Medulla oblongata (tissue), 1 donor: ENCODE results near the gene ERC2.

Experiments used
- DNase-seq: peaks from one replicate; pipeline ENCODE4 v3.0.0-alpha.2; 2015; ENCODE audit errors: extremely low spot score

The ERC2 gene

DNA sequence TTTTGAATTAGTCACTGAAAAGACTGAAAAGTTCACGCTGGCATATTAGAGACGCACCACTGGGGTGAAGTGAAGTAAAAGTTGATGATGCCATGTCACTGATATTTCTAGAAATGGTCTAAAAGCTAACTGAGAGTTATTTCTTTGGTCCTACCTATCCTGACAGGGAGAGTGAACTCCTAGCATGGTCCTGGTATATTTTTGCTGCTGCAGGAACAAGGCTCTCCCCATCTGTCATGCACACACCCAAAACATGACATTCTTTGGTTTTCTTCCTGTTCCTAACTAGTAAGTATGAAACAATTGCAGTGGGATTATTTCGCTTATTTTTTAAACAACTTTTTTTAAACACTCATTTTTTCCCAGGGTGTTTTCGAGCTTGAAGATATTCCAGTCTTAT is 466.7 kb downstream of the ERC2 start:
- no peak for DNase-seq

DNA sequence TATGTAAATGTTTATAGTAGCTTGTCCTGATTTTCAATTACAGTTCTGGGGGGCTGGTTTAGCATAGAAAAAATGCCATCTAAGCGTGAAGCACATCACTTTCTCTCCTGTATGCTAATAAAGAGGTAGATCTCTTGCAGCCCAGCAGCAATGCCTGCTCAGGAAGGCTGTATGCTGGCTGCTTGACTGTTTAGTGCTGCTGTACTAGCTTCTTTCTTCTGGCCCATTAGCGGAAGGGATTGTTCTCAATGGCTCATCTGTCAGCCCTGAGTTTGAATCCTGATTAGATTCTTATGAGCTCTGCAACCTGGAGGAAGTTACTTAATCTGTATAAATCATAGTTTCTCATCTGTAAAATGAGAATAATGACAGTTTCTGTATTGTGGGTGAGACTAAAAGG is 478.9 kb downstream of the ERC2 start:
- DNase-seq = no peak

DNA sequence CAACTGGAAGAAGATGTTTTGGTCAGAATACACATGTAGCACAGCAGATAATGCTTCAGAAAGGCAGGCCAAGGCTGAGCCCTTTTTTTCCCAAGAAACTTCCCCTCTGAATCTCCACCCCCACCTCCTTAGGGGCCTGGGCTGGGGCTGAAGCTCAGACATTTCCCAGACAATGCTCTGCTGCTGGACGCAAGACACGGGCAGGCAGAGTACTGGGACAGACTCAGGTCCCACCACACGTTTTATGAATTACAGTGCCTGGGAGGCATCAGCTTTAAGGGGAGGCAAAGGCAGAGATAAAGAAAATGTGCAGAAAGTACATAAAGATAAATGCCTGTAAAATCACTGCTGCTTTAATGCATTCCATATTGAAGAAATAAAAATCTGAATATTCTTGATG is 479.4 kb downstream of the ERC2 start:
- DNase-seq = no peak

- no peak for DNase-seq
These were observed 483.6 kb downstream of the ERC2 start for GRCh38 chr3:55984626-55985025.

- DNase-seq = no peak
These were observed 489.3 kb downstream of the ERC2 start for GRCh38 chr3:55978953-55979352.

DNA sequence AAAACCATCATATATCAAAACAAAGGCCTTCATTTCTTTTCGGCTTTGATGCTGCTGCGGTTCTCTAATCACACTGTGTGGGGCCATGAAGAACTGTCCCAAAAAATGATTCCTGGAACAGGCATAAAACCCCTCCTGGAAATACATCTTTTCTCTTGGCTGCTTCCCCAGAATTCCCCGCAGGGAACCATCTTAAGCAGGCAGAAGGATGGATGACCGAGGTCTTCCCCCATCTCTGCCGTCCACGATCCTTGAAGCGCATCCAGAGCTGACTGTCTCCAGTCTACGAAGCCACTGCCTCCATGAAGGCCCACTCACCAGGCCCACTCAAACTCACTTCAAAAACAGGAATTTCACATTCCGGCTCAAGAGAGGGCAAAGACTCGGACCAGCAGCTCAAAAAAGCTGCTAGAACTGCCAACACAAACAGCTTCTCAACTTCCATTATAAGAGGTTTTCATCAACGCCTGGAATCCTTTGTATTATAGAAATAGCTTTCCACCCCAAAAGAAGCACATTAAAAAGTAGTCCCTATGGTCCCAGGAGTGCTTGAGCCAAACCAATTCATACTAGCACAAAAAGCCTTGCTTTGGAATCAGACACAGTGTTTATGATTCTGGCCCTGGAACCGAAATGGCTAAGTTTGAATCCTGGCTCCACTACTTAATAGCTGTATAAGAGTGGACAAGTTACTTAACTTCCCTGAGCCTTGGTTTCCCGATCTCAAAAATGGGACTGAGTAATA is 493.7 kb downstream of the ERC2 start:
- DNase-seq = no peak

DNA sequence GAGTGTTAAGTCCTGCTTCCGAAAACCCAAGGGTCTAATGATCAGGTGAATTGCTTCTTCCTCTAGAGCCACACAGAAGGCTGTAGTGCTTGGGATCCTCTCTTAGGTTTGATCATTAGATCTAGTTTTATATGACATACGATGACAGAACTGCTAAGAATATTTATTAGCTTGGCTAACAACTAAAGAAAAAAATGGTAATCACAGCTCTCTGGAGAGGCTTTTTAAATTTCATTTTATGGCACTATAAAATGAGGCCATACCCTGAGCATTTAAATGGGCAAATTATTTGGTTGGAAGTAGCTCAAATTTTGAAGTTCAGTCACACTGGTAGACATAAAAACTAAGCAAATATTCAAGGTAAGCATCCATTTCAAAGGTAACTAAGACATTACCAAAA is 498.6 kb downstream of the ERC2 start:
- DNase-seq = no peak

- DNase-seq = no peak
These were observed 499.9 kb downstream of the ERC2 start for GRCh38 chr3:55968331-55968730.

DNA sequence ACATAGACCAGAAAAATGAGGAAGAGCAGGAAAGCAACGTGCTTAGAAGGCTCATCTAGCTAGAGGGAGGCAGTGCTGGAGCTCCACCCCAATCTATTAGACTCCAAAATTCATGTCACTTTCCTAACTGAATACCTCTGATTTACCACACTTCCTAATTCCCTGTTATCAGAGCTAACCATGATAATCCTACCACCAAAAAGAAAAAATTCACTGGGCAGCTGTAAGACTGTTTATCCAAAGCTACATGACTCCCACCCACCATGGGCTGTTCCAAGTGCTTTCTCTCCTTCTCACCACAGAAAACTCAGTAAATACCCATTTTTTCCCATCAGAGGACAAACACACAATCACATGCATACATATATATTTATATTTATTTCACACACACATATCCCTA is 501.7 kb downstream of the ERC2 start:
- no peak for DNase-seq

- DNase-seq = no peak
These were observed 502.5 kb downstream of the ERC2 start for GRCh38 chr3:55965776-55966175.

GRCh38 chr3:55964491-55964985 is 503.7 kb downstream of the ERC2 start:
- DNase-seq = peak; percentile 12

- DNase-seq = no peak
These were observed 504.7 kb downstream of the ERC2 start for GRCh38 chr3:55963601-55964000.

GRCh38 chr3:55959471-55960080 is 508.7 kb downstream of the ERC2 start:
- no peak for DNase-seq

GRCh38 chr3:55958605-55959004 is 509.7 kb downstream of the ERC2 start:
- no peak for DNase-seq

DNA sequence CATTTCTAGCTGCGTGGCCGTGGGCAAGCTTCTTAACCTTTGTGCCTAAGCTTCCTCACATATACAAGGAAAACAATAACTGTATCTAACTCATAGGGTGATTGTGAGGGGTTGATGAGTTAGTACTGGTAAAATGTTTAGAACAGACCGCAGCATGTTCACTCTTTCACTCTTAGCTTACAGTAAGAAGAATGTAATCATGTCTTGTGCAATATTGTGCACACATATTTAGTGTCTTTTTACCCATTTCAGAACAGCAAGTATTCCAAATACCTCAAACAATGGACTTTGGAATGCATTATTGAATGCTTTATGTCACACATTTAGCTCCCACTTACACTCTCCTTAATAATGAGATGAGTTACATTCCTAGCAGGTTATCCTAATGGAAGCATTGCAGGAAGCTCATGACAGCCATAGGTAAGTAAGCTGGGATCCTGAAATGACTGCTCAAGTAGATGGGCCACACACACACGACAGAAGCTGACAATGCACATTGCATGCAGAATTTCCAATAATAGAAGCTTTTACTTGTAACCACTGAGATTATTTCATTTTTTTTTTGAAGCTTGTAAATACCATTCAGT is 512.3 kb downstream of the ERC2 start:
- no peak for DNase-seq

DNA sequence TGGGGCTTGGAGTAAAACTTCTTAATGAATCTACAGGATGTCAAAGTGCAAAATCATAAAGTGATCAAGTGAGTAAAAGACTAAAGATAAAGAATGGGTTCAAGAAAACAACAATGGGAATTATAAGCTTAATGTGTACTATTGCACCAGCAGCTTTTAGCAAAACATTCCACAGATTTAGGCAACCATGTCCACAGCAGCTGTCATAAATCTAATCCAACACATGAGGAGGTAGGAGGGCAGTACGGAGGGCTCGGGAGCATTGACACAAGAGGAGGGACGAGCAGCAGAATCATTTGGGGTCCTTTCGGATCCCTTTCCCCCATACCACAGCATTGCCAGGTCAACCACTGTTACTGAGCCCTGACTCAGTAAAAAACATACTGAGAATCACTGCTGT is 516.9 kb downstream of the ERC2 start:
- DNase-seq = no peak

- no peak for DNase-seq
These were observed 520.9 kb downstream of the ERC2 start for GRCh38 chr3:55947406-55947805.

- no peak for DNase-seq
These were observed 521.6 kb downstream of the ERC2 start for GRCh38 chr3:55946574-55947160.

DNA sequence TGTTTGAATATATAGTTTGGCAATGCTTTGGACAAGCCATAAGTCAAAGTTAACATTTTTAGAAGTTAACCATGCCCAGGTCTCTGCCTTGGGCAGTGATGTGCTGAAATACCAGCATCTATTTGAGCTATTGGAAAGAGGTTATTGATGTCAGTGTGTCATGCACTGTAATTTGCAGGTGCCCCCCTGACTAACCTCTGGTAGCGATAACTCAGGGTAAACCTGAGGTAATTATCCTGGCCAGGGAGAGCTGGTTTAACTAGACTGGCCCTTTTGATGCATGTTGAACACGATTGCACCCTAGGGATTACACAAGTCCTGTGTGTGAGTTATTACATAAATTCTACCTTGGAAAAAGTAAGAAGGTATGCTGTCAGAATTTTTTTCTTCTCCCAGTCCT is 525.4 kb downstream of the ERC2 start:
- no peak for DNase-seq

DNA sequence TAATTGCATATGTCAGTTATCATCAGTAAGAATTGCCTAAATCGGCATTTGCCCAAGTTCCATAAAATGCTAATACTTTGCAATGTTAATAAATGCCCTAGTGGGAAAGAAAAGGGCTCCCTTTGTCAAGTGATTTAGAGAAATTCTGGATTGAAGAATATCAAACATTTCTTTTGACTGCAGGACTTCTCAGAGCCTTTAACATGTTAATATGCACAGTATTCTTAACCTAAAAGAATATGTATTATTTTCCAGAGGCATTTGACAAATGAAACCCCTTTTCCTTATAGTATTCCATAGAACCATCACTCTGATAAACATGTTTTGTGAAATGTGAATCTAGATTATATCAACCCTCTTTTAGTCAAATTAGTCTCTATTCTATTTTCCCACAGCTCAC is 529.0 kb downstream of the ERC2 start:
- no peak for DNase-seq

GRCh38 chr3:55937301-55937700 is 531.0 kb downstream of the ERC2 start:
- DNase-seq = no peak

DNA sequence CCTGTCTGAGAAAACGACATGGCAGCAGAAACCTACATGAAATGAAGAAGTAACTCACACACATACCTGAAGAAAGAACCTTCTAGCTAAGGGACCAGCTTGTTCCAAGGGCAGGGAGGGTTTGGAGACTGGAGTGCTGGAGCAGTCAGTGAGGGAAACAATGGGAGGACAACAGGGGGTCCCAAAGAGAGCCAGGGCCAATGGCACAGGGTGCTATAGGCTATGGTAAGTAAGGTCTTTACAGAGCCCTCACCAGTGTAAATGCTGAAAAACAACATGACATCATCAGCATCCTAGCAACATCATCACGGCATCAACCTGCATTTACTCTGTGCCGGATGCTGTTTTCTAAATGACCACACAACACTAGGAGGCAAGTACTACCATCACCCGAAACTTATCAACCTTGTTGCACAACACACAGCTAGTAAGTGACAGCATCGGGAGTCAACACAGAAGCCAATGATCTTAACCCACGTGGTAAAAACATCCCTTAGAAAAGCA is 531.7 kb downstream of the ERC2 start:
- no peak for DNase-seq

- DNase-seq = no peak
These were observed 533.0 kb downstream of the ERC2 start for GRCh38 chr3:55935241-55935640.
